Activated CD4-positive, alpha-beta memory T cell treated with anti-CD3 and anti-CD28 coated beads, Interleukin-2, amount 10 ng/mL, durations not matched to agents 7 days and 5 days (primary cell): ENCODE data around the gene ADAM22. TPM values are rescaled to one million over a fixed set of nuclear protein-coding genes. Genes with fewer than 3 reads are reported as not detected.

ENCODE experiments used
- CTCF ChIA-PET: fragments of 350-600 bp; sonication (Branson Sonifier 250); formaldehyde crosslinking; loops from one replicate; lab custom pipeline; 2021; ENCODE audit warnings: antibody characterized with exemption, inconsistent platforms; lab: Charles Lee
- POLR2A ChIA-PET: fragments of 350-600 bp; sonication (Branson Sonifier 250); formaldehyde crosslinking; loops from one replicate; lab custom pipeline; 2021; ENCODE audit warnings: antibody characterized with exemption; lab: Charles Lee
- DNase-seq: peaks from one replicate; pipeline ENCODE4 v3.0.0-alpha.2; 2020
- H3K27ac Mint-ChIP-seq: one replicate; pipeline ENCODE4 v1.8.0; 2021; ENCODE audit warnings: mild to moderate bottlenecking, mixed read lengths
- H3K27me3 Mint-ChIP-seq: one replicate; pipeline ENCODE4 v1.8.0; 2021; ENCODE audit warnings: mixed read lengths
- H3K36me3 Mint-ChIP-seq: one replicate; pipeline ENCODE4 v1.8.0; 2021; ENCODE audit warnings: low read depth, mixed read lengths
- H3K4me1 Mint-ChIP-seq: one replicate; pipeline ENCODE4 v1.8.0; 2021; ENCODE audit warnings: mixed read lengths
- H3K4me3 Mint-ChIP-seq: one replicate; pipeline ENCODE4 v1.8.0; 2021; ENCODE audit warnings: mild to moderate bottlenecking, mixed read lengths
- H3K9me3 Mint-ChIP-seq: one replicate; pipeline ENCODE4 v1.8.0; 2021; ENCODE audit warnings: mixed read lengths
- total RNA-seq, 2 experiments: library from RNA; stranded (reverse); gene quantifications; one replicate each; pipeline ENCODE4 v1.2.3, GENCODE V29; 2021

ADAM22 gene
- total RNA-seq, 2 experiments from 2014 or later, result 1.1 to 1.5 TPM

- ChIA-PET CTCF (no interaction called here), POLR2A (no interaction called here)
- Mint-ChIP-seq H3K27me3 (peaks cover 2% of the 10 kb centered on the region), H3K9me3 (no peaks in the 10 kb centered on the region), H3K4me3 (no peak overlapping the region), H3K4me1 (peaks cover 5% of the 10 kb centered on the region), H3K36me3 (no peaks in the 10 kb centered on the region), H3K27ac (no peak overlapping the region)
- DNase-seq, result no peak
These were observed 138.1 kb downstream of the ADAM22 start for GRCh38 chr7:88071994-88072714.

- H3K9me3 Mint-ChIP-seq, result no peaks in the 10 kb centered on the region
- peaks cover 5% of the 10 kb centered on the region for H3K4me1 Mint-ChIP-seq
- H3K27me3 Mint-ChIP-seq, result peaks cover 2% of the 10 kb centered on the region
- no peak overlapping the region for H3K27ac Mint-ChIP-seq
- DNase-seq, result no peak
- no peak overlapping the region for H3K4me3 Mint-ChIP-seq
- ChIA-PET CTCF (no interaction called here), POLR2A (no interaction called here)
- no peaks in the 10 kb centered on the region for H3K36me3 Mint-ChIP-seq
These were observed 138.6 kb downstream of the ADAM22 start for GRCh38 chr7:88072715-88073055.

DNA sequence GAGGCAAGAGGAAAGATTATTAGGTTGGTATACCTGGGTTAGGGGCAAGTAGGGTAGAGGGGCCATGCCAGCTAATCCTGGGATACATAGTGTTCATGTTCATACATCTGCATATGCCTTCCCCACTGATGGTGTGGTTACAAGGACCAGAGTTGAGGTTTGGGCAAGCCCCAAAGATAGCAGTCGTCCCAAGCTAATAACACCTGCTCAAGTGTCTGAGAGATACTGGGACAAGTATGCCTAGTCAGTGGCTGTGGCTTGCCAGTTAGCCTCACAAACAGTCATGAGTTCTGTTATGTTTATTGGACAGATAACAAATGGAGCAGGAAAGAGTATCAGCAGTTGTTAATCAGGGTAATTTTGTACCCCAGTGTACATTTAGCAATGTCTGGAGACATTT, 139.6 kb downstream of the ADAM22 start:
- H3K36me3 Mint-ChIP-seq, result no peaks in the 10 kb centered on the region
- ChIA-PET CTCF (no interaction called here), POLR2A (no interaction called here)
- no peaks in the 10 kb centered on the region for H3K9me3 Mint-ChIP-seq
- no peak for DNase-seq
- no peak overlapping the region for H3K27ac Mint-ChIP-seq
- H3K27me3 Mint-ChIP-seq, result peaks cover 2% of the 10 kb centered on the region
- no peak overlapping the region for H3K4me3 Mint-ChIP-seq
- peaks cover 5% of the 10 kb centered on the region for H3K4me1 Mint-ChIP-seq

DNA sequence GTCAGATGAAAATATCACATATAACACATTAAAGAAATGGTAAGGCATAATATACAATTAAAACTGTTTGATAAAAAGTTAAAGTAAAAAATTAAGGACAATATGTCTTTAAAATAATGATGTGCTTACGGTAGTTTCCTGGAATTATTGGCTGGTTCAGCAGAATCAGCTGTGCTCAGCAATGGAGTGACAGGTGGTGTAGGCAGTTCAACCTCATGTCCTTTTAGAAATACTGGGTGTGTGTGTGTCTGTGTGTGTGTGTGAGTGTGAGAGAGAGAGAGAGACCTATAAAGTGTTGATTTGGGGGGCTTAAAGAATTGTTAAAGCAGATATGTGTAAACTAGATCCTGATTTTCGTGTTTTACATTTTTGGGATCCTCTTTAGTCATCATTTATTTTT, 141.2 kb downstream of the ADAM22 start:
- H3K4me3 Mint-ChIP-seq, result no peak overlapping the region

DNA sequence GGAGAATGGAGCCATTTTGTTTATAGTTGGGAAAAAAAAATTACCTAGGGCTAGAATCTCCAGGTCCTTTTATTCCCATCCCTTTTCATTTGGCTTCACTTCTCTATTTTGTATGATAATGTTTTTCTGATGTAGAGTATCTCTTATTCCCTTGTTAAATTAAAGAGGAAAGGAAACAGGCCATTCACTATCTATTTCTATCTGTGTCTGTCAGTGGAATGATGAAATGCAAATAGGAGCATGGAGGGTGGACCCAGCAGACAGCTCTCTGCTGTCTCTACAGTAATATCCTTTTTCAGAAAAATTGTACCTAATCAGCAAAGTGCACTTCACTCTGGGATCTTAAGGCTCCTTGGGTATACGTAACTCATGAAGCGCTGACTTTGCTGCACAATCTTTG, 149.8 kb downstream of the ADAM22 start:
- Mint-ChIP-seq H3K27me3 (no peaks in the 10 kb centered on the region), H3K4me3 (no peak overlapping the region), H3K36me3 (no peaks in the 10 kb centered on the region), H3K27ac (no peak overlapping the region), H3K4me1 (no peaks in the 10 kb centered on the region), H3K9me3 (no peaks in the 10 kb centered on the region)
- no peak for DNase-seq
- ChIA-PET POLR2A (no interaction called here), CTCF (no interaction called here)

More for the DNA sequence above, 141.2 kb downstream of the ADAM22 start:
- DNase-seq, result no peak
- CTCF ChIA-PET, result no interaction called here
- POLR2A ChIA-PET, result no interaction called here
- H3K36me3 Mint-ChIP-seq, result no peaks in the 10 kb centered on the region
- peaks cover 2% of the 10 kb centered on the region for H3K27me3 Mint-ChIP-seq
- peaks cover 5% of the 10 kb centered on the region for H3K4me1 Mint-ChIP-seq
- H3K27ac Mint-ChIP-seq, result no peak overlapping the region
- H3K9me3 Mint-ChIP-seq, result no peaks in the 10 kb centered on the region

- ChIA-PET CTCF (interaction anchor here (1.9 kb wide), 1 partner anchor 23 kb away, joined by 5 read pairs; no protein-coding TSS in a partner anchor), POLR2A (no interaction called here)
- Mint-ChIP-seq H3K27ac (no peak overlapping the region), H3K36me3 (no peaks in the 10 kb centered on the region), H3K4me3 (no peak overlapping the region), H3K9me3 (no peaks in the 10 kb centered on the region), H3K27me3 (no peaks in the 10 kb centered on the region), H3K4me1 (peaks cover 3% of the 10 kb centered on the region)
- DNase-seq, result no peak
These were observed 155.5 kb downstream of the ADAM22 start for GRCh38 chr7:88089561-88089960.

- Mint-ChIP-seq H3K36me3 (no peaks in the 10 kb centered on the region), H3K27me3 (no peaks in the 10 kb centered on the region), H3K4me3 (no peak overlapping the region), H3K4me1 (peaks cover 3% of the 10 kb centered on the region), H3K27ac (no peak overlapping the region), H3K9me3 (no peaks in the 10 kb centered on the region)
- CTCF ChIA-PET, result interaction anchor here (1.9 kb wide), 1 partner anchor 22 kb away, joined by 5 read pairs; no protein-coding TSS in a partner anchor
- no peak for DNase-seq
- POLR2A ChIA-PET, result no interaction called here
These were observed 156.2 kb downstream of the ADAM22 start for GRCh38 chr7:88090240-88090639.

GRCh38 chr7:88090671-88091070, 156.6 kb downstream of the ADAM22 start:
- DNase-seq, result no peak
- no peaks in the 10 kb centered on the region for H3K27me3 Mint-ChIP-seq
- peaks cover 3% of the 10 kb centered on the region for H3K4me1 Mint-ChIP-seq
- H3K9me3 Mint-ChIP-seq, result no peaks in the 10 kb centered on the region
- H3K27ac Mint-ChIP-seq, result no peak overlapping the region
- H3K4me3 Mint-ChIP-seq, result no peak overlapping the region
- POLR2A ChIA-PET, result no interaction called here
- no peaks in the 10 kb centered on the region for H3K36me3 Mint-ChIP-seq
- CTCF ChIA-PET, result interaction anchor here (1.9 kb wide), 1 partner anchor 21 kb away, joined by 5 read pairs; no protein-coding TSS in a partner anchor

GRCh38 chr7:88091988-88092675, 158.1 kb downstream of the ADAM22 start:
- Mint-ChIP-seq H3K4me3 (no peak overlapping the region), H3K27me3 (no peaks in the 10 kb centered on the region)
- DNase-seq, result no peak

GRCh38 chr7:88092676-88092999, 158.6 kb downstream of the ADAM22 start:
- Mint-ChIP-seq H3K4me3 (no peak overlapping the region), H3K4me1 (peaks cover 3% of the 10 kb centered on the region), H3K36me3 (no peaks in the 10 kb centered on the region), H3K27me3 (no peaks in the 10 kb centered on the region), H3K9me3 (no peaks in the 10 kb centered on the region), H3K27ac (no peak overlapping the region)
- CTCF ChIA-PET, result no interaction called here
- DNase-seq, result no peak
- POLR2A ChIA-PET, result no interaction called here

More at GRCh38 chr7:88091988-88092675, 158.1 kb downstream of the ADAM22 start:
- H3K36me3 Mint-ChIP-seq, result no peaks in the 10 kb centered on the region
- CTCF ChIA-PET, result no interaction called here
- no peaks in the 10 kb centered on the region for H3K9me3 Mint-ChIP-seq
- POLR2A ChIA-PET, result no interaction called here
- no peak overlapping the region for H3K27ac Mint-ChIP-seq
- peaks cover 3% of the 10 kb centered on the region for H3K4me1 Mint-ChIP-seq

DNA sequence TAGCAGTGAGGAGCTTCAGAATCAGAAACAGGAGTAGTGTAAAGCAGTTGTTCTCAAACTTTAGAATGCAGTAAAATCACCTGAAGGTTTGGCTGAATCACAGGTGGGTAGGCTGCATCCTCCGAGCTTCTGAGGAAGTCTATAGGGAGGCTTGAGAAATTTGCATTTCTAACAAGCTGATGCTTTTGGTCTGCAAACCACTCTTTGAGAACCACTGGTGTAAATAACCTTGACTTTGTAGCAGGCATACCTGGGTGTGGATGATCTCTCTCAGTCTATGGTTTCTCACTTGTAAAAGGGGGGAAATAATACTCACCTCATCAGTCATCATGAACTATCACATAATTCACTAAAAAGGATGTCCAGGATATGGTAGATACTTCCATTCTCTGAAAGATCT, 167.7 kb downstream of the ADAM22 start:
- Mint-ChIP-seq H3K4me3 (no peak overlapping the region), H3K4me1 (peaks cover 6% of the 10 kb centered on the region), H3K9me3 (no peaks in the 10 kb centered on the region), H3K27me3 (no peaks in the 10 kb centered on the region), H3K36me3 (no peaks in the 10 kb centered on the region), H3K27ac (no peak overlapping the region)
- ChIA-PET CTCF (no interaction called here), POLR2A (no interaction called here)
- DNase-seq, result no peak

DNA sequence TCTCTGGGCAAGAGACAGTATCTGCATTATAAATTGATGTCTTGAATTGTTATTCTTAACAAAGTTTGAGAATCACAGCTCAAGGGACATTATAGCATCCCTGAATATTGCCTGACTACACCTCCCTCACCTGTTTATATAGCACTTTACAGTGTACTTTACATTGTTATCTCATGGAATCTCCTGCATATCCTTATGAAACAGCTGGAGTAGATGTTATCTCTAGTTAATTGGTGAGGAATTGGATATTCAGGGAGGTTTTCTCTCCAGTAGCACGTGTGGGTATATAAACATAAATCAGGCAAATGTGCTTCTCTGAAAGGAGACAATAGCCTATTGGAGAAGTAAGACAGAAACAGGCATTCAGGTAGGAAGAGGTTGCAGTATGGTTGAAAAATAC, 168.6 kb downstream of the ADAM22 start:
- Mint-ChIP-seq H3K27me3 (no peaks in the 10 kb centered on the region), H3K4me3 (no peak overlapping the region), H3K36me3 (no peaks in the 10 kb centered on the region), H3K4me1 (peaks cover 6% of the 10 kb centered on the region), H3K9me3 (no peaks in the 10 kb centered on the region), H3K27ac (no peak overlapping the region)
- CTCF ChIA-PET, result interaction anchor here (0.9 kb wide), 1 partner anchor 9 kb away, joined by 3 read pairs; no protein-coding TSS in a partner anchor
- no peak for DNase-seq
- POLR2A ChIA-PET, result no interaction called here

- H3K4me3 Mint-ChIP-seq, result no peak overlapping the region
- no peak overlapping the region for H3K27ac Mint-ChIP-seq
- no peaks in the 10 kb centered on the region for H3K36me3 Mint-ChIP-seq
- ChIA-PET CTCF (no interaction called here), POLR2A (no interaction called here)
- H3K4me1 Mint-ChIP-seq, result peaks cover 6% of the 10 kb centered on the region
- H3K27me3 Mint-ChIP-seq, result no peaks in the 10 kb centered on the region
- no peaks in the 10 kb centered on the region for H3K9me3 Mint-ChIP-seq
- DNase-seq, result no peak
These were observed 170.7 kb downstream of the ADAM22 start for GRCh38 chr7:88104732-88105131.

DNA sequence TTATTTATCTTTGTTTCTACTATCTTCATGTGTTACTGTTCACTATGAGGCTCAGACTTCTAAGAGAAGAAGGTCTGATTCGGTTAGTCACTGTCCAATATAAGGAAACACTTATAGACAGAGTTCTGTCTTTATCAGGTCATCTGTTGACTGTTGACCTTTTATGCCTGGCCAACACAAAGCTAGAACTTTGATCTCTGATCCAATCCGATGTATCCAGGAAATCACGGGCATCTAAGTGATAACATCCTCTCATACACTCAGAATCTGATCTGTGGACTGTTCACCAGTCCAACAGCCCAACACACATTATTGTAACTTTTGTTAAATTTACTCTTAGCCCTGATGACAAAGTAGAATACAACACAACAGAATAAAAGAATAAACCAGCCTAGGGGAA, 171.2 kb downstream of the ADAM22 start:
- Mint-ChIP-seq H3K4me3 (no peak overlapping the region), H3K9me3 (no peaks in the 10 kb centered on the region), H3K4me1 (peaks cover 6% of the 10 kb centered on the region), H3K27me3 (no peaks in the 10 kb centered on the region), H3K36me3 (no peaks in the 10 kb centered on the region), H3K27ac (no peak overlapping the region)
- ChIA-PET CTCF (no interaction called here), POLR2A (no interaction called here)
- DNase-seq, result no peak
